Kidney capillary endothelial cell (primary cell): ENCODE results near the gene ACOXL.

Experiments used
- DNase-seq: peaks from one replicate; pipeline ENCODE4 v3.0.0-alpha.2; 2018; ENCODE audit warnings: low spot score

Gene ACOXL

GRCh38 chr2:110718990-110719389 is 13.4 kb upstream of the ACOXL start:
- no peak for DNase-seq

GRCh38 chr2:110720547-110720946 is 11.8 kb upstream of the ACOXL start:
- DNase-seq, result no peak

- DNase-seq, result no peak
Observed at GRCh38 chr2:110724820-110725219, 7.6 kb upstream of the ACOXL start.

- no peak for DNase-seq
Observed at GRCh38 chr2:110725370-110725769, 7.0 kb upstream of the ACOXL start.

- no peak for DNase-seq
Observed at GRCh38 chr2:110725859-110726258, 6.5 kb upstream of the ACOXL start.

- DNase-seq, result no peak
Observed at GRCh38 chr2:110726285-110726684, 6.1 kb upstream of the ACOXL start.

- no peak for DNase-seq
Observed at GRCh38 chr2:110727923-110728322, 4.5 kb upstream of the ACOXL start.

GRCh38 chr2:110729106-110729505 is 3.3 kb upstream of the ACOXL start:
- no peak for DNase-seq

GRCh38 chr2:110731064-110731463 is 1.3 kb upstream of the ACOXL start:
- DNase-seq, result no peak

GRCh38 chr2:110735366-110735765 is 3.0 kb downstream of the ACOXL start:
- no peak for DNase-seq

GRCh38 chr2:110737783-110738182 is 5.4 kb downstream of the ACOXL start:
- DNase-seq, result no peak

GRCh38 chr2:110740747-110741349 is 8.5 kb downstream of the ACOXL start:
- peak; percentile 2 for DNase-seq

- no peak for DNase-seq
Observed at GRCh38 chr2:110741491-110741980, 9.2 kb downstream of the ACOXL start.

- no peak for DNase-seq
Observed at GRCh38 chr2:110742412-110742811, 10.0 kb downstream of the ACOXL start.

GRCh38 chr2:110743600-110743999 is 11.2 kb downstream of the ACOXL start:
- no peak for DNase-seq

- no peak for DNase-seq
Observed at GRCh38 chr2:110744429-110744828, 12.1 kb downstream of the ACOXL start.

- no peak for DNase-seq
Observed at GRCh38 chr2:110745048-110745447, 12.7 kb downstream of the ACOXL start.

GRCh38 chr2:110746586-110747521 is 14.5 kb downstream of the ACOXL start:
- DNase-seq, result no peak

- no peak for DNase-seq
Observed at GRCh38 chr2:110747522-110748488, 15.4 kb downstream of the ACOXL start.

- DNase-seq, result no peak
Observed at GRCh38 chr2:110748489-110748867, 16.1 kb downstream of the ACOXL start.

GRCh38 chr2:110751642-110752041 is 19.3 kb downstream of the ACOXL start:
- DNase-seq, result no peak

GRCh38 chr2:110752871-110753270 is 20.5 kb downstream of the ACOXL start:
- DNase-seq, result no peak
